T-helper 9 cell (primary cell): ENCODE results near the gene RBBP8.

Experiments used
- DNase-seq: peaks from one replicate; pipeline ENCODE4 v3.0.0-alpha.2; 2020

Gene RBBP8

GRCh38 chr18:23065234-23065806 is 132.2 kb downstream of the RBBP8 start:
- DNase-seq, result no peak

- no peak for DNase-seq
Measured at GRCh38 chr18:23066060-23066459, 132.9 kb downstream of the RBBP8 start.

DNA sequence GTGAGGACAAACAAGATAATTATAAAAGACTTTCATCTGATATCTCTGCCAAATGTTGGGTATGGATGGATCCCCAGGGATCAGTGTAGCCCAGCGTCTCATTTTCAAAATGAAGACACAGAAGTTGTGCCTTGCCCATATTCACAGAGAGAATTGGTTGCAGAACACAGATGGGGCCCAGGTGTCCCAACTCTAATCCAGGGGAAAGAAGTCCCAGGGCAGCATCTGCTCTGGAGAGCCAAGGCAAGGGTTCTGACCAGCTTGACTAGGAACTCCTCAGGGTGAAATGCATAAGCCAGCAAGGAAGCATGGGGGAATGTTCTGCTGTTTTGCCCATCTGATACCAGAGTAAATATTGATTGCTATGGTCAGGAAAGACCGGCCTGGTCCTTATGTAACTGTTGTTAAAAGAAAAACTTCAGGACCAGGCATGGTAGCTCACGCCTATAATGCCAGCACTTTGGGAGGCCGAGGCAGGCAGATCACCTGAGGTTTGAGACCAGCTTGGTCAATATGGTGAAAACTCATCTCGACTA is 133.4 kb downstream of the RBBP8 start:
- DNase-seq, result no peak

GRCh38 chr18:23067236-23067635 is 134.1 kb downstream of the RBBP8 start:
- DNase-seq, result no peak

DNA sequence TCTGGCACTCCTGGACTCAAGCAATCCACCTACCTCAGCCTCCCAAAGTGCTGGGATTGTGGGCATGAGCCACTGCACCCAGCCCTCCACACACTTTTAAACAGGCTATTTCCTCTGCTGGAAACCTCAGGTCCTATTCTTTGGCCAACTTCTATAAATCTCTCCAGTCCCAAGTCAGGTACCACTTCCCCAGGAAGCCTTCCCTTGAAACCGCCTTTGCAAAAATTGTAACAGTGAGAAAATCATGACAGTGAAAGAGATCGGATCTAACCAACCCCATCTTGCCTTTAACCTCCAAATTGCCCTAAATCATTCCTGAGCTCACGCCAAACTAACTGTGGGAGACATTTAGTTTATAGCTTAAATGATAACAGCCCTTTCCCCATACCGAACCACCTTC is 134.9 kb downstream of the RBBP8 start:
- DNase-seq, result no peak

- no peak for DNase-seq
Measured at GRCh38 chr18:23068570-23069310, 135.6 kb downstream of the RBBP8 start.

DNA sequence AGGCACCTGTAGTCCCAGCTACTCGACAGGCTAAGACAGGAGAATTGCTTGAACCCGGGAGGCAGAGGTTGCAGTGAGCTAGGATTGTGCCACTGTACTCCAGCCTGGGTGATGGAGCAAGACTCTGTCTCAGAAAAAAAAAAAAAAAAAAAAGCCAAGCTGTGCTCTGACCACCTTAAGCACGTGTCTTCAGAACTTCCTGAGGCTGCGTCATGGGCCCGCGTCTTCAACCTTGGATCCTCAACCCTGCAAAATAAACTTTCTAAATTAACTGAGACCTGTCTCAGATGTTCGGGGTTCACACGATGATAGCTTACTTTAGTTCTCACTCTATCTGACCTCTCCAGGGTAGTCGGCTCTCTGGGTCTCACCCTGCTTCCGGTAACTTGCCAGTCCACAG is 136.4 kb downstream of the RBBP8 start:
- peak; percentile 15 for DNase-seq

- DNase-seq, result no peak
Measured at GRCh38 chr18:23069898-23070297, 136.8 kb downstream of the RBBP8 start.

GRCh38 chr18:23071285-23071684 is 138.2 kb downstream of the RBBP8 start:
- peak; percentile 66 for DNase-seq

- DNase-seq, result no peak
Measured at GRCh38 chr18:23072079-23072478, 139.0 kb downstream of the RBBP8 start.

DNA sequence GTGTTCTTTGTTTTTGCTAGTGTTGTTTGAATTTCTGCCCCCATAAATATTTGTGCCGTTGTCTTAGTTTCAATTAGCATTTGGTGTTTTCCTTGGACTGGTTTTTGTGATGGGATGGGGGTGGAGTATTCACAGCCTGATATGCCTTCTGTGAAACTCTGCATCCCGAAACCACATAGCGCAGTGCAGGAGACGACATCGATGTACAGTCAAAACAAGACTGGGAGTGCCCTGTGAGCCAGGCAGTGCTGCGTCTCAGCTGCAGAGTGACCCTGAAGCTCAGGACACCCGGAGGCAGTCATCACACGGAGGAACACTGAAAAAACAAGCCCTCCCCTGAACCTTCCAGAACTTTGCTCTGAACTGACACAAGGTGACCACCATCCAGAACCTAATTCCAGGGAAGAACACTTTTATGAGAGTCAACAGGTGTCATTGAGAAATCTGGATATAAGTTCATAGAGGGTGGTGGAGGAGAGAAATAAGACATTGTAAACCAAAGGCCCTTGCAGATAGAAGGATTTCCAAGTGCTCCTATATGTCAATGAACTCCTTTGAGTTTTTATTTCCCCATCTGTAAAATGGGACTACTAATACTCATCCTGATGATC is 141.0 kb downstream of the RBBP8 start:
- DNase-seq, result no peak
